Activated CD4-positive, alpha-beta T cell treated with anti-CD3 and anti-CD28 coated beads for 24 hours (primary cell): ENCODE measurements around the gene METRNL.

Experiments used
- DNase-seq, 2 donors: peaks; one replicate each; pipeline ENCODE4 v3.0.0-alpha.2; 2020; ENCODE audit warnings: low read depth in 2 of 2

The METRNL gene

GRCh38 chr17:83080579-83080857 is 1.1 kb downstream of the METRNL start:
- DNase-seq: no peak

DNA sequence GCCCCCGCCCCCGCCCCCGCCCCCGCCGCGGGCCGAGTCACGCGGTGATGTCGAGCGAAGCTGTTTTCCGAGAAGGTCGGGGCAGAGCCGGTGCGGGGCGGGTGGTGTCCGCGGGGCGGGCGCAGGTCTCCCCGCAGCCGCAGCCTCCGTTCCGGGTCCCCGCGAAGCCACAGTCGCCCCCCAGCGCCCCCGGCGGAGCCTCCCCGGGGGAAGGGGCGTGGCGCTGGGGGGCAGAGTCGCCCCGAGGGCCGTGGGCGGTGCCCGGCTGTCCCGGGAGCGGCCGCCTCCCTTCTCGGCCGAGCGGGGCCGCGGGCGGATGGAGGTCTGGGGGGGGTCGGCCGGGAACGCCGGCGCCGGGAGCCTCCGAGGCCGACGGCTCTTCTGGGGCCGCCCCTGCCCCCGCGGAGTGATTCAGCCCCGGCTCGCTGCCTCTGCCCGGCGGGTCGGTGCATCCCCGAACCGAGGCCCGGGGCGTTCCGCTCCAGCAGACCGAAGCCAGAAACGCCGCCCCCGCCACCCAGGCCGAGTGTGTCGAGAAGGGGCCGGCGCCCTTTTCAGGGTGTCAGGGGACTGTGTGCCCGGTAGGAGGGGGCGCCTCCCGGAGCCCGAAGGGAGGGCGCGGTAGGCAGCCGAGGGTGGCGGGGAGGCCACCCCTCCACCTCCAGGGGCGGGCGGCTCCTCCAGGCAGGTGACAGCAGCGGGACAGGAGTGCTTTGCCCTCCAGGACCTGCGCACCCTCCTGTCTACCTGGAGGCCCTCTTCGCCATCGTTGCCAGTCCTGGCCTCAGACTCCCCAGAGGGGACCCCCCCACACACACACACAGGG is 1.7 kb downstream of the METRNL start:
- no peak for DNase-seq

- no peak for DNase-seq
Observed at GRCh38 chr17:83081684-83082201, 2.3 kb downstream of the METRNL start.

- DNase-seq: no peak
Observed at GRCh38 chr17:83082424-83082823, 3.0 kb downstream of the METRNL start.

DNA sequence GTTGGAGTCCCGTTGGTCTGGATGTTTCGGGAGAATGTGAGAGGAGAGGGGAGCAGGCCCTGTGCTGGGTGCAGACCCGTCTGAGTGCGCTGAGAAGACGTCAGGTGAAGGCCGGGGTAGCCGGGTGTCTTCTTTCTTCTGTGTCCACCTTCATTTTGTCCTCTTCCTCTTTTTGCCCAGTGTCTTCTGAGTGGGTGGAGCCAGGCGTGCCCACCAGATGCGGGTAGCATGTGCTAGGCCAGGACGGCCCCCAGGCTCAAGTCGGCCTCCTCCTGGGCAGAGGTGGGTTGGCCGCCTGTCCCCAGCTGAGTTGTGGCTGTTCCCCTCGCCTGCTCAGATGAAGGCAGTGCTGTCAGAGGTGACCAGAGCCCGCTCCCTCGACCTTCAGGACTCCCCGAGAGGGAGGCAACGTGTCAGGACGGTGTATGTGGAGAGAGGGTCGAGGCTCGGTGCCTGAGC is 3.5 kb downstream of the METRNL start:
- no peak for DNase-seq

DNA sequence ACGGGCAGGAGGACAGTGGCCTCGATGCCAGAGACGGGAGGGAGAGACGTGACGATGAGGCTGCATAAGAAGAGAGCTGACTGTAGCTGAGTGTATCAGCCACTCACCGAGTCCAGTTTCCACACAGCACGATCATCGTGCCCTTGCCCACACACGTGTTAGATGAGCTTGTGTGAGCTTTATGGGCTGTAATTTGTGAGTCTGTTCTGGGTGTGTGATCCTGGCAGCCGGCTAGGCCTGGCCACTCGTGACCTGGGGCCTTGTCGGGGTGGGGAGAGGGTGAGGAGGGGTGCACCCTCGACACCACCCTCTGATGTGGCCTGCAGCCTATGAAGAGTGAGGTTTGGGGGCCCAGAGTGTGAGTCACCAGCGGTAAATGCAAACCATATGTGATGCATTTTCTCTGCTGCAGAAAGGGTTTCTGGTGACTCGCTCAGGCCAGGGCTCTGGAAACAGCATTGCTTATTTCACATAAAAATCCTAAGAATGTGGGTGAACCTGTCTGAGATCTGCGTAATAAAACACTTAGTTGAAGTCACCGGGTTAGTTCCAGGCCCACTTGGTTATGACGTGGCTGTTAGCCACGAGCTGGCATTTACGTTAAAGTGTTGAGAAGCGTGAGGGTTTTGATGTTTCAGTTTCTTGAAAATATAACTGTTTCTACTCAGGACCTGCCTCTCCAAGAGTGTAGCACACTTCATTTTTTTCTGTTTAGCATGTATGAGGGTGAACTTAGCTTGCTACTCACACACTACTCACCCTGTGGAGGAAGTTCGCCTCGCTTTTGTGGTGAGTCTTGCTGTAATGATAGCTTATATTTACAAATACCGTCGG is 4.2 kb downstream of the METRNL start:
- peak in 1 of 2 donors; percentile 41 for DNase-seq

DNA sequence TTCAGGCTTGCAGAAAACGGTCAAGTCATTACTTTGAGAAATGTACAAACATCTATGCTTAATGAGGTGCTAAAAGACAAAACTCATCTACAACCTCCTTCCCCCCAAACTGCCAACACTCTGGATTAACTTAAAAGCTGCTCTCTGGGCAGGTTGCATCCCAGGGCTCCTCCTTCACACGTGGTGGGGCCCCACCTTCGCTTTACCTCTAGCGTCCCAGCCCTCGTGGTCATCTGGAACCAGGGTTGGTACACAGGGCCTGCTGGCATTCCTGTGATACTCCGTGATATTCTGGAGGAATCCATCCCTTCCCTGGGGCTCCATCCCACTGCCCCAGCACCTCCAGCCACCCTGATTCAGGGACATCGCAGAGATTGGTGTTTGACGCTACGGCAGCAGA is 4.8 kb downstream of the METRNL start:
- DNase-seq: no peak

DNA sequence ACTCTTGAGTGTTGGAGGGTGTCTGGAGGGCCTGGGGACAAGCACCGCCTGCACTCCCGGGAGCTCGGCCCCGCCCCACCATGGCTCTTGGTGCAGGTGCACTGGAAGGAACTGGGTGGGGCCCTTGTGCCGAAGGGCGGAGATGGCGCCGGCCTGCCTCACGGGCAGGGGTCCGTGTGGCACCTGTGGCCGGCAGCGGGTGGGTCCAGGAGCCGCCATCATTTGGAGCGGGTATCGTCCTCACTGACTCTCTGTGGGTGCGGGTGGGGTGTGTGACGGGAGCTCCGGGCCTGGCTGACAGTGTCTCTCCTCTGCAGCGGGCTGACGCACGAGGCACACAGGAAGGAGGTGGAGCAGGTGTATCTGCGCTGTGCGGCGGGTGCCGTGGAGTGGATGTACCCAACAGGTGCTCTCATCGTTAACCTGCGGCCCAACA is 5.2 kb downstream of the METRNL start:
- no peak for DNase-seq

DNA sequence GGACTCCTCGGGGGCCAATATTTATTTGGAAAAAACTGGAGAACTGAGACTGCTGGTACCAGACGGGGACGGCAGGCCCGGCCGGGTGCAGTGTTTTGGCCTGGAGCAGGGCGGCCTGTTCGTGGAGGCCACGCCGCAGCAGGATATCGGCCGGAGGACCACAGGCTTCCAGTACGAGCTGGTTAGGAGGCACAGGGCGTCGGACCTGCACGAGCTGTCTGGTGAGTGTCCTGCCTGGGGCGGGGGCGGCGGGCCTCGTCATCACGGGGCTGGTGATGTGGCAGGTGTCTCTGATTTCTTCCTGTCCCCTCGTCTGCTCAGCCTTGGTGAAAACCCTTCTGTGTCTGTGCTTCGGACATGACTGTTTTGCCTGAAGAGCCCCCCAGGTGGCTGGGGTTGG is 5.7 kb downstream of the METRNL start:
- no peak for DNase-seq

DNA sequence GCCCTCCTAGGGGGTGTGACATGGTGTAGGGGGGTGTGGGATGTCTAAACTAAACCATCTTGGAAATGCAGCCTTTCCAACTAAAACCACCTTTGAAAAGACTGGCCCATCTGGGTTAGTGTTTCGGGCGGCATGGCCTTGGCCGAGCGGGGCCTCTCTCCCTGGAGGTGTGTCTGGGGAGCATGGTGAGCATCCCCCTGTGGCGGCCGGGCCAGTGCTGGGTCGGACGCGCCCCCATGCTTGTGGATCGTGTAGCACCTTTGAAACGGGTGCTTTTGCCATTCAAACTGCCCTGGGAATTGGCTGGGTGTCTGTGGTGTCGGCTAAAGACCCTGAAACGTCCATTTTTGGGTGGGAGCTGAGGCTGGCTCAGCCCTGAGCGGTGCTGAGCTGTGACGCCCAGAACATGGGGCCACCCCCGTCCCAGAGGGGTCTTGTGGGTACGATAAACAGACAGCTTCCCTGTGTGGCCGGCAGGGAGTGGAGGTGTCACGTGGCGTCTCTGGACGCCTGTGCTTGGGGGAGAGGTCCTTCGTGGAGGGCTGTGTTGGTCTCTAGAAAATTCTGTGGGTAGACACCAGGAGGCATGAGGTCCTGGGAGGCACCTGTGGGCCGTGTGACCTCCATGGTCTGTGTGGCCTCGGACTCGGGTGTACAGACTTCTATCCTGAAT is 6.3 kb downstream of the METRNL start:
- no peak for DNase-seq

DNA sequence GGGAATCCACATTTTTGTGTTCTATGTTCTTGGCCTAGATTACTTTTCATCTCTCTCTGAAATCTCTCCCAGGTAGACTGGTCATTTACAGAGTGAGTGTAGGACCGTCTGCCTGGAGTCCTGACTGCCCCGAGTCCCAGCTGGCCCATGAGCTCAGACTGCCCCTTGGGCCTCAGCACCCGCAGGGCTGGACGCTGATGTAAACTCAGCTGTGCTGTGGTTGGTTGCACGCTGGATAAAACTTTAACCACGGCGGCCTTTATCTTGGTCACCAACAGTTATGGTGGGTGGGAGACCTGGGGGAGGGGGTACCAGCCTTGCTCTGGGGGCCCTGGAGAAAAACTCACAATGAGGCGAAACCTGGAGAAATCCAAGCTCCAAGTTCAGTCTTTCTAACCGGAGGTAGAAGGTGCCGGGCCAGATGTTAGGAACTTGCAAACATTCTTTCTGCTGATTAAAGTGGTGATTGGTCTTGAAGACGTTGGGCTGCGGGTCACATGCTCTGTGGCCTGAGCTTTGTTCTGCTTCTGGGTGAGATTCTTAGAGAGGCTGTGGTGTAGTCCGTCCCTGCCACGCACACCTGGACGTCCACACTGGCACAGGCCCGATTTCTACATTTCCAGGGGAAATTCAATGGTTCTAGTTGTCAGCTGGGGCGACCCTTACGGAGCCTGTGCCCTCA is 6.9 kb downstream of the METRNL start:
- no peak for DNase-seq

GRCh38 chr17:83086907-83087787 is 7.7 kb downstream of the METRNL start:
- no peak for DNase-seq

- DNase-seq: no peak
Observed at GRCh38 chr17:83087788-83088360, 8.5 kb downstream of the METRNL start.

DNA sequence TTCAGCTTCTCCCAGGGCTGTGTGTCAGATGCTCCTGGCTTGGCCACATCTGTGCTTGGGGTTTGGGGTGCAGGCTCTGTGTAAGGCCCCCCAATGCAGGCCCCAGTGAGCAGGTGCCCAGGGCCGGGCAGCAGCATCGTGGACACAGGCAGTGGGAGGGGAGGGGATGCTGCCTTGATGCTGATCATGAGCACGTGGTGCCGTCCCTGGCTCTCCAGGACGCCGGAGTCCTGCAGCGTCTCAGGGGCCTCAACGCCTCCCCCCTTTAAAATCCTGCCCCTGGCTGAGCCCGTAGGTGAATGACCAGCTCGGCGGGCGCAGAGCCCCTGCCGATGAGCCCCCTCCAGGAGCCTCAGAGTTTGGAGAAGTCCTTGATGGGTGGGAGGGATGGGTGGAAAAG is 9.0 kb downstream of the METRNL start:
- DNase-seq: no peak

DNA sequence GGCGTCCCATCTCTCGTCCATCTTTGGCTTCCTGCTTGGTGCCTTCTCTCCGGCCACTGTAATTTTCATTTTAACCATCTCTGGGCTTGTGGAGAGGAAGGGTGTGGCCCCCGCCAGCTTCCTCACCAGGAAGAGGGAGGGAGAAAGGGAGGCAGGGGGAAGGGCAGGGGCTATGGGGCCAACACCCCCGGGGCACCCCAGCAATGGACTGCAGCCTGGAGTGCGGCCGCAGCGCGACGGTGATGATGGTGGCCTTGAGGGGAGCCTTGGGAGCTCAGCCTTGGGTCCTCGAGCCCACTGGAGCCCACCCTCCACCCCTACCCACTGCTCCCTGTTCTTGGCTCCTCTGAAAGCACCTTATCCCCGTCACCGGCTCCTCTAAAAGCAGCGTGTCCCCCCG is 9.5 kb downstream of the METRNL start:
- DNase-seq: no peak

GRCh38 chr17:83089328-83090132 is 10.1 kb downstream of the METRNL start:
- DNase-seq: no peak

DNA sequence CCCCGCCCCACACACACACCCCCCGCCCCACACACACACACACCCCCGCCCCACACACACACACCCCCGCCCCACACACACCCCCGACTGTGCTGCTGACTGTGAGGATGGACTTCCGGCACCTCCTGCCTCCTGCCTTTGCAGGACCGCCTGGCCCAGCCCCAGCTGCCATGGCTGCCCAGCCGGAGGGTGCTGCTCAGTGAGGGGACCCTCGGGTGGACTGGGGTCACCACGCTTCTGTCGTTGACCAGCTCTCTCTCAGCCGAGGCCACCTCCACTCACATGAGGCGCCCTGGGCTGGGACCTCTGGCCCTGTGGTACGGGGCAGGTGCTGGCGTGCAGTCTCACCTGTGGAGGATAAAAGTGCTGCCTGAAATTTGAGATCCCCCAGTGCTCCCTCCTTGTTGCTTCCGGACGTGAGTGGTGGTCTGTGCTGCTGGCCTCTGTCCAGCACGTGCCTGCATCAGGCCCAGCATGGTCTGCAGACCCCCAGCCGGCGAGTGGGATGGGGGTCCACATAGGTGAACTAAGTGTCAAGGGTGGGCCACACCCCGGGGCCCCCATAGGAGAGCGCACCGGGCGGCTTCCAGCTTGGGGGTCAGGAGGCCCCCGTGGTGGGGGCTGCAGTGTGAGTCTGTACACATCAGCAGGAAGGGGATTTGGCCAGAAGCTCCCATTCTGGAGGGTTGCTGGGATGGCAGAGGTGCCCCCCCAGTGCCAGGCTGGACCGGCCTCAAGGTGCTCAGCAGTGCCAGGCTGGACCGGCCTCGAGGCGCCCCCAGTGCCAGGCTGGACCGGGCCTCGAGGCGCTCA is 11.2 kb downstream of the METRNL start:
- no peak for DNase-seq

- no peak for DNase-seq
Observed at GRCh38 chr17:83091257-83092141, 12.1 kb downstream of the METRNL start.
